ENCODE measurements around the gene ISG20.

DNA sequence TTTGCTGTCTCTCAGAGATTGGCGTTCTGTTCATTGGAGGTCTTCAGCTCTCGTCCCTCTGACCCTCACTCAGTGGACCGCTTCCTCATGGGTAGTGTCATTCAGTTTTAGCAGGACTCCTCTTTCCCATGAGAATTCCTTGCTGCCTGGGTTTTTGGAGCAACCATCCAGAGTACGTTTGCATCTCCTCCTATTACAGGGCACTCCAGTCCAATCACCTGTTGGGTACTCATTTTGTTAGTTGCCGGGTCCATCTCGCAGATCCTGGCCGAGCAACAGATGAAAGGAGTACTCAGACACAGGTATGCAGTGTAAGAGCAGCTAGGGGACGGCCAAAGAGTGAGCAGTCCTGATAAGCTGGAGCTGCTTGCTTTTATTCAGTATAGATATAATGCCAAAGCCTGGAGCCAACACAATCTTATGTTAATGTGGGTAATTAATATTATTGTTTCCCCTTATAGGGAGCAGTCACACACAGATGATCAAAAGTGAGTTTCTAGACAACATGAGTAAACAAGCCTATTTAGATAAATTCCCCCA lies 49.6 kb downstream of the ISG20 start:
- no peak for TF ChIP-seq CTCF (IDR thresholded peaks at IDR 0.05; ENCODE audit: low read depth, low read length, poor library complexity, severe bottlenecking)
- TF ChIP-seq EZH2phosphoT487 (IDR thresholded peaks at IDR 0.05; ENCODE audit: borderline replicate concordance, low read length): no peak
